WERI-Rb-1 (cell line): Measurements from ENCODE around the gene U2AF2.

ENCODE experiments used
- DNase-seq: peaks from one replicate; pipeline ENCODE4 v3.0.0-alpha.2; 2020
- H3K27ac ChIP-seq: fragments of 250-450 bp; sonication (Bioruptor Pico); 2 replicates; pipeline ENCODE4 v1.5.1; 2020; ENCODE audit warnings: mild to moderate bottlenecking, moderate library complexity
- H3K27me3 ChIP-seq: fragments of 250-450 bp; sonication (Bioruptor Pico); 2 replicates; pipeline ENCODE4 v1.5.1; 2021; ENCODE audit warnings: mild to moderate bottlenecking, low read depth, moderate library complexity; ENCODE audit not compliant: insufficient read depth, severe bottlenecking
- H3K36me3 ChIP-seq: fragments of 250-450 bp; sonication (Bioruptor Pico); 2 replicates; pipeline ENCODE4 v1.5.1; 2020; ENCODE audit warnings: mild to moderate bottlenecking, moderate library complexity
- H3K4me3 ChIP-seq: 2 replicates; pipeline ENCODE4 v1.5.1; 2011; ENCODE audit warnings: low read depth, mild to moderate bottlenecking, control low read depth, low read length
- H3K9me3 ChIP-seq: fragments of 250-450 bp; sonication (Bioruptor Pico); 2 replicates; pipeline ENCODE4 v1.5.1; 2021; ENCODE audit warnings: mild to moderate bottlenecking, moderate library complexity; ENCODE audit not compliant: severe bottlenecking
- TF ChIP-seq, protein P1 (sequence below): IDR thresholded peaks from 2 replicates; pipeline ENCODE4 v1.5.1; 2011; ENCODE audit warnings: low read depth, mild to moderate bottlenecking, control low read depth, inconsistent platforms, low read length

Gene U2AF2

DNA sequence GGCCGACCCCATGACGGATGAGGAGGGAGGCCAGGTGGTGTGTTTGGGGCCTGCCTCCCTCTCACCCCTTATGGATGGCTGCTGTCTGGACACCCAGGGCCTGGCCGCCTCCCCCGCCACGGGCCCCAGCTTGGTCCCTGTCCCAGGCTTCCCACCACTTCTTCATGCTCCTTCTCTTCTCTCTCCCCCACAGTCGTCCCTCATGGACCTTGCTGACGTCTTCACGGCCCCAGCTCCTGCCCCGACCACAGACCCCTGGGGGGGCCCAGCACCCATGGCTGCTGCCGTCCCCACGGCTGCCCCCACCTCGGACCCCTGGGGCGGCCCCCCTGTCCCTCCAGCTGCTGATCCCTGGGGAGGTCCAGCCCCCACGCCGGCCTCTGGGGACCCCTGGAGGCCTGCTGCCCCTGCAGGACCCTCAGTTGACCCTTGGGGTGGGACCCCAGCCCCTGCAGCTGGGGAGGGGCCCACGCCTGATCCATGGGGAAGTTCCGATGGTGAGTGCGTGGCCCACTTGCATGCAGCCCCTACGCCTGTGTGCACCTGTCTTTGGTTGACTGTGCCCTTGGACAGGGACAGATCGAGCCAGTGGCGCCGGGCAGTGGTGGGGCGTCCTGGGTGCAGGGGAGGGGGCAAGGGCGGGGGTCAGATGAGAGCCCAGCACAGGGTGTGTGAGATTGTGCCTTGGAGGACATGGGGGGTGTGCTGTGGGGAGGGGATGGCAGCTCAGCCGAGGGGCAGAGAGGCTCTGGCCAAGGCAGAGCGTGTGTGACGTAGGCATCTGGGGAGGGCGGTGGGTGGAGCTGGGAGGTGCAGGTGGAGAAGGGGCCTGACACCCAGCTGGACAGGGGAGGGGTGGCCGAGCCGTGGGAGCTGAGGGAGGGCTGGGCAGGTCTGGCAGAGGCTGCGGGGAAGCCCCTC lies 37.0 kb downstream of the U2AF2 start:
- Histone ChIP-seq H3K27me3 (no peaks in the 10 kb centered on the region), H3K36me3 (peaks cover 60% of the 10 kb centered on the region), H3K27ac (no peak overlapping the region), H3K4me3 (no peak overlapping the region), H3K9me3 (no peaks in the 10 kb centered on the region)
- no peak for DNase-seq
- TF ChIP-seq, protein P1, sequence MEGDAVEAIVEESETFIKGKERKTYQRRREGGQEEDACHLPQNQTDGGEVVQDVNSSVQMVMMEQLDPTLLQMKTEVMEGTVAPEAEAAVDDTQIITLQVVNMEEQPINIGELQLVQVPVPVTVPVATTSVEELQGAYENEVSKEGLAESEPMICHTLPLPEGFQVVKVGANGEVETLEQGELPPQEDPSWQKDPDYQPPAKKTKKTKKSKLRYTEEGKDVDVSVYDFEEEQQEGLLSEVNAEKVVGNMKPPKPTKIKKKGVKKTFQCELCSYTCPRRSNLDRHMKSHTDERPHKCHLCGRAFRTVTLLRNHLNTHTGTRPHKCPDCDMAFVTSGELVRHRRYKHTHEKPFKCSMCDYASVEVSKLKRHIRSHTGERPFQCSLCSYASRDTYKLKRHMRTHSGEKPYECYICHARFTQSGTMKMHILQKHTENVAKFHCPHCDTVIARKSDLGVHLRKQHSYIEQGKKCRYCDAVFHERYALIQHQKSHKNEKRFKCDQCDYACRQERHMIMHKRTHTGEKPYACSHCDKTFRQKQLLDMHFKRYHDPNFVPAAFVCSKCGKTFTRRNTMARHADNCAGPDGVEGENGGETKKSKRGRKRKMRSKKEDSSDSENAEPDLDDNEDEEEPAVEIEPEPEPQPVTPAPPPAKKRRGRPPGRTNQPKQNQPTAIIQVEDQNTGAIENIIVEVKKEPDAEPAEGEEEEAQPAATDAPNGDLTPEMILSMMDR, result no peak

DNA sequence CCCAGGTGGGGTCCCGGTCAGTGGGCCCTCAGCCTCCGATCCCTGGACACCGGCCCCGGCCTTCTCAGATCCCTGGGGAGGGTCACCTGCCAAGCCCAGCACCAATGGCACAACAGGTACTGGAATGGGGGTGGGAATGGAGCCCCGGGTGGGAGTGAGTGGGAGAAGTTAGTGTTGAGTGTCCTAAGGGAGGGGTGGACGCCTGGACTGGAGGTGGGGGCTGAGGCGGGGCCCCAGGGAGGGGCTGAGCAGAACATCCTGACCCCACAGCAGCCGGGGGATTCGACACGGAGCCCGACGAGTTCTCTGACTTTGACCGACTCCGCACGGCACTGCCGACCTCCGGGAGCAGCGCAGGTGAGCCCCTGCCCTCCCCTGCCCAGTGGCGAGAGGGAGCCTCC lies 37.8 kb downstream of the U2AF2 start:
- H3K4me3 ChIP-seq, result no peak overlapping the region
- H3K9me3 ChIP-seq, result no peaks in the 10 kb centered on the region
- H3K27ac ChIP-seq, result no peak overlapping the region
- H3K36me3 ChIP-seq, result peaks cover 60% of the 10 kb centered on the region
- H3K27me3 ChIP-seq, result no peaks in the 10 kb centered on the region
- TF ChIP-seq, protein P1, result no peak
- no peak for DNase-seq

DNA sequence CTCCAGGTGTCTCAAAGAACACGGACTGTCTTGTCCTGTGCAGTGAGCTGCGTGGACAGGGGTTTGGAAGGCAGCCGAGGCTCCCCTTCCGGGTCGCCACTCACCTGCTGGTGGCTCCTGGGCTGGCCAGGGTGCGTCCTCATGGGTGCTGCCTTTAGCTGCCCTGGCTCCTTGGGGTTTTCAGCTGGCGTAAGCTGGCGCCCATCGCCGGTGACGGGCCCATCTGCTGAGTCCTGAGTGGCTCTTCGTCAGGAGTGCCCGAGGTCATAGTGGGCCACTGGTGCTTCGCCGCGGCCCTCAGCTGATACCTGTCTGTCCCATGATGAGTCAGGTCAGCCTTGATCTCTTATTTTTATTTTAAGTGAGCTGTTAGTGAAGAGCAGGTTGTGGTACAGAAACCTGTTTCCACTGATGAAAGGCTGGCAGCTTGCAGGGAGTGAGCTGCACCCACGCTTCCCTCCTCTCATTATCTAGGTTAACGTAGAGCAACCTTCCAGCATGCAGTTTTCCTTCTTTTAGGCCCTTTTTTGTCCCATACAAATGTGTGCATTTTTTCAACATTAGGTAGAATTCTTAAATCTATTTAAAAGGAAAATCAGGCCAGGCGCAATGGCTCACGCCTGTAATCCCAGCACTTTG lies 38.6 kb downstream of the U2AF2 start:
- H3K27ac ChIP-seq, result no peak overlapping the region
- TF ChIP-seq, protein P1, result no peak
- peaks cover 56% of the 10 kb centered on the region for H3K36me3 ChIP-seq
- no peak overlapping the region for H3K4me3 ChIP-seq
- H3K27me3 ChIP-seq, result no peaks in the 10 kb centered on the region
- DNase-seq, result no peak
- no peaks in the 10 kb centered on the region for H3K9me3 ChIP-seq

DNA sequence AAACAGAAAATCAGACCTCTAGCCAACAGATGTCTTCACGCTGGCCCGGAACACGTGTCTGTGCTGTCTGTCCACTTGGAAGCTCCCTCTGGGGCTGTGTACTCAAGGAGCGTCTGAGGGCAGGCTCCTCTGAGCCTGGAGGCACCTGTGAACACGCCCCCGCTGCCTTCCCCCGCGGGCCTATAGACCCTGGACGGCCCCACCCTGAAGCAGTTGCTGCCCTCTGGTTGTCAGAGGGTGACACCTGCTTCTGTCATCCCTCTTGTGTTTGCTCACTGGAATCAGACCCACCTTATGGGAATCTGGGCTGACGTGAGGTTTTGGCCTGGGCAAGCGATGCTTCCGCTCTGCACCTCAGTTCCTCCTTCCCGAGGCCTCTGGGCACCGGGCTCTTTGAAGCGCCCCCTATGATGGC lies 39.4 kb downstream of the U2AF2 start:
- H3K36me3 ChIP-seq, result peaks cover 51% of the 10 kb centered on the region
- H3K4me3 ChIP-seq, result no peak overlapping the region
- H3K9me3 ChIP-seq, result no peaks in the 10 kb centered on the region
- no peaks in the 10 kb centered on the region for H3K27me3 ChIP-seq
- DNase-seq, result no peak
- H3K27ac ChIP-seq, result no peak overlapping the region
- TF ChIP-seq, protein P1, result no peak

DNA sequence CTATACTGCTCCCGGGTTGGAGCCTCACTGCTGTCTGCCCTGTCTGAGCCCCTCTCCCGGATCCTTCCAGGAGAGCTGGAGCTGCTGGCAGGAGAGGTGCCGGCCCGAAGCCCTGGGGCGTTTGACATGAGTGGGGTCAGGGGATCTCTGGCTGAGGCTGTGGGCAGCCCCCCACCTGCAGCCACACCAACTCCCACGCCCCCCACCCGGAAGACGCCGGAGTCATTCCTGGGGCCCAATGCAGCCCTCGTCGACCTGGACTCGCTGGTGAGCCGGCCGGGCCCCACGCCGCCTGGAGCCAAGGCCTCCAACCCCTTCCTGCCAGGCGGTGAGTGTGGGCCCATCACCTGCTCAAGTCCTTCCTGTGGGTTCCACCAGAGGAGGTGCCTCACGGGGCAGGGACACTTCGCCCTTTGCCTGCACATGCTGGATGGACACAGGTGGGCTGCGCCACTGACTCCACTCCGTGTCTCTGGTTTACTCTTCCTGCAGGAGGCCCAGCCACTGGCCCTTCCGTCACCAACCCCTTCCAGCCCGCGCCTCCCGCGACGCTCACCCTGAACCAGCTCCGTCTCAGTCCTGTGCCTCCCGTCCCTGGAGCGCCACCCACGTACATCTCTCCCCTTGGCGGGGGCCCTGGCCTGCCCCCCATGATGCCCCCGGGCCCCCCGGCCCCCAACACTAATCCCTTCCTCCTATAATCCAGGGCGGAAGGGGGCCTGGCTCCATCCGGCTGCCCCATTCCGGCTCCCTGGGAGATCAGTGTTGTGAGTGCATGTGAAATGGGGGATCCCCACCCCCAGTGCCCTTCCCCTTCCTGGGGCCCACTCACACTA lies 40.0 kb downstream of the U2AF2 start:
- Histone ChIP-seq H3K4me3 (no peak overlapping the region), H3K27ac (no peak overlapping the region)

More for the DNA sequence above, 40.0 kb downstream of the U2AF2 start:
- Histone ChIP-seq H3K9me3 (no peaks in the 10 kb centered on the region), H3K27me3 (no peaks in the 10 kb centered on the region), H3K36me3 (peaks cover 45% of the 10 kb centered on the region)
- DNase-seq, result no peak
- TF ChIP-seq, protein P1, result no peak
